Stimulated activated CD8-positive, alpha-beta memory T cell treated with anti-CD3 and anti-CD28 coated beads, Interleukin-15, amount 100 ng/mL, for 48 hours (primary cell): ENCODE data around the gene PHACTR1.

Source experiments
- DNase-seq, 2 donors: peaks; one replicate each; pipeline ENCODE4 v3.0.0-alpha.2; 2020; ENCODE audit warnings: low read depth in 2 of 2

PHACTR1 gene

DNA sequence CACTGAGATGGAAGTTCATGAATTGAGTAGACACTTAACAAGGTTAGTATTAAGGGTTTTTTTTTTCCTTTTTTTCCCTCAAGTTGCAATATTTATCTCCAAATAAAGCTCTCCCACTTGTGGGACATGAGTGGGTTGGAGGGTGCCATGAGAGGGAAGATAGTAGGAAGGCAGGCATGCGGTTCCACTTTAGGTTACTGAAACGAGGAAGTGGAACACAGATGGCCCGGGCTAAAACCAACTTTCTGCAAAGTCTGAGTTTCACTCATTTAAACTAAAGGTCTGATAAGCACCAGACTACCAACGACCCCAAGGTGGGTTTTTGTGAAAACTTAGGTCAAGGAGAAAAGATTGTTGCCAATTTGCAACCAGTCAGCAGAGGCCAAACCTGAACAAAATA, 569.6 kb downstream of the PHACTR1 start:
- no peak for DNase-seq

- DNase-seq: no peak
Measured at GRCh38 chr6:13287104-13287503, 570.5 kb downstream of the PHACTR1 start.

GRCh38 chr6:13288481-13288880, 571.9 kb downstream of the PHACTR1 start:
- DNase-seq: no peak

GRCh38 chr6:13288969-13289391, 572.4 kb downstream of the PHACTR1 start:
- DNase-seq: no peak

GRCh38 chr6:13289789-13290318, 573.3 kb downstream of the PHACTR1 start:
- DNase-seq: no peak

DNA sequence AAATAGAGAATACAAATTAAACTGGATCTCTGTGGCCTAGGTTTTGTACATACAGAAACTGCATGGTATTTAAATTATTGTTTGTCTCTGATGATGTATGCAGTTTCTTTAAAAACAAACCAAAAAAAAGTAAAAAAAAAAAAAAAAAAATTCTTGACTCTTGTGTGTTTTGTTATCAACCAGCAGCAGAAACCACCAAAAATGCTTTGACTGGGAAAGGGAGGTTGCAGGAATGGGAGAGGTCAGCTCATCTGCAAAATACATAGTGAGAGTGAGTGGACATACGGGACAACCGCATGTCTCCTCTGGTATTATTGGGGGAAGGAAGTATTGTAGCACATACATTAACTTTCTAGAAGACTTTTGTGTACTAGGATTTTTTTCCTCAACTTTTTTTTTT, 573.8 kb downstream of the PHACTR1 start:
- no peak for DNase-seq

DNA sequence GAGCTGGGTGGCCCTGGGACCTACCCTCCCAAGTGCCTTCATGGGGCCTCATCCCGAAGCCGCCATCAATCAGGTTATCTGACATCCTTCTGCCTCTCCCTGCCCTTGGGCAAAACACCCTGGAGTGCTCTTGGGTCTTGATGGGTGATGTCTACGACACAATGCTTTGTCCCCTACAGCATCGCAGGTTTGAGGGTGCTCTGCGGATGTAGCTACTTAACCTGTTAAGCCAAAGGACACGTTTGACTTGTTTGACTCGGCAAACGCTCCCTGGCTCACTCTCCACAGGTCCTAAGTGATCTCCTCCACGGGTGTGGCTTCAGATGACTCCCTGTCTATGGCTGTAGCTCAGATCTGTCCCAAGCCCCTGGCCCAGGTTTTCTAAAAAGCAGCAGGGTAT, 576.2 kb downstream of the PHACTR1 start:
- DNase-seq: no peak

DNA sequence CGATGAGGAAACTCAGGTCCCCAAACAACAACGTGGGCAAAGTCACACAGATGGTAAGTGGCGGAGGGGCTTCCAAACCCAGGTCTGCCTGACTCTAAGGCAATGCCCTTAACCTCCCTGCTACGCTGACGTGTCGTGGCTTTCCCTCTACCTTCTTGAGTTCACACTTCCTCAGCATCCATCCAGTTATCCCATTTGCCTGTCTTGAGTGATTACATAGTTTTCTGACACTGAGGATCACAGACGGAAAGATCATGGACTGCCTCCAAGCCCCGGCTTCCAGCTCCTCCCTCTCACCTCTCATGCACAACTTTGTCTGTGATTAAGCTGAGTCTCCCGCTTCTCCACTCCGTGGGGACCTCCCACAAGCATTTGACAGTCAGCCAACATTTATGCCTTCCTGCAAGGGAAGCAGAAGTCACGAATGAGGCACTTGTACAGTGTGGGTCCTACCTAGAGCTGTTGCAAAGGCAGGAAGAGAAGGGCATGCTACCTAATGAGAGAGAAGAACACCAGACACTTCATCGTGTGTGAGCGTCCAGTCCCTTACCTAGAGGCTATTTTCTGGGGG, 578.0 kb downstream of the PHACTR1 start:
- no peak for DNase-seq

DNA sequence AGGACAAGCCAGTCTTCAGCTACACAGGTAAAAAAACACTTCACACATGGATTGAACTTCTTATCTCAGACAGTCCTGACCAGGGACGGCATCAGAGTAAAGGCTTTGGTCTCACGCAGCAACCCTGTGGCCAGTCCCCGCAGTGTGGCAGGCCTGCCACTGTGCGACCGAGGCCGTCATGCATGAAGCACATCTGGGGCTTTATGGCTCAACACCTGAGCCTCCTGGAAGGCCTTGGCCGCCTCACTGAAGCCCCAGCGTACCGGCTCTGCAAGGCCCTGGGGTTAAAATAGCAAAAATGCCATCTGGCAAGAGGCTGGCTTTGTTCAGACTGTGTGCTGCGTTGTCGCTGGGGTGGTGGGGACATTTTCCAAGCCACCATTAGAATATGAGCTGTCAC, 579.0 kb downstream of the PHACTR1 start:
- DNase-seq: no peak

GRCh38 chr6:13296536-13296997, 580.0 kb downstream of the PHACTR1 start:
- DNase-seq: no peak

- no peak for DNase-seq
Measured at GRCh38 chr6:13297391-13297790, 580.8 kb downstream of the PHACTR1 start.

- DNase-seq: no peak
Measured at GRCh38 chr6:13298446-13298845, 581.9 kb downstream of the PHACTR1 start.

GRCh38 chr6:13299403-13299821, 582.8 kb downstream of the PHACTR1 start:
- no peak for DNase-seq

DNA sequence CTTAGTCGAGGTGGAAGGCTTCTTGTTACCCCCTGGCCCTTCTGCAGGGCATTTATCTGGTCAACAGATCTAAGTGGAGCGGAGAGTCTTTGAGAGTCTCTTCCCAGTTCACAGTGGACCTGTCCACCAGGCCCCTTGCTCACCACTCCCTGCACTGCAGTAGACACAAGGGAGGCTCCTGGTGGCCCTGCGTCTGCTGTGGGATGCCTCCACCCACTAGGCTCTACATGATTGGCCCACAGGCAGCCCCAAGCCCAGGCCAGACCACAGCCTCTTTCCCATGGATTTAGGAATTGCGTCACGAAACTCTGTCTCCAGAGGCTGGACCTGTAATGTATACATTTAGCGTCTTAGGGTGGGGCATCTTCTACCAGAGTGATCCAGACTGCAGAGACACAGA, 583.4 kb downstream of the PHACTR1 start:
- no peak for DNase-seq

DNA sequence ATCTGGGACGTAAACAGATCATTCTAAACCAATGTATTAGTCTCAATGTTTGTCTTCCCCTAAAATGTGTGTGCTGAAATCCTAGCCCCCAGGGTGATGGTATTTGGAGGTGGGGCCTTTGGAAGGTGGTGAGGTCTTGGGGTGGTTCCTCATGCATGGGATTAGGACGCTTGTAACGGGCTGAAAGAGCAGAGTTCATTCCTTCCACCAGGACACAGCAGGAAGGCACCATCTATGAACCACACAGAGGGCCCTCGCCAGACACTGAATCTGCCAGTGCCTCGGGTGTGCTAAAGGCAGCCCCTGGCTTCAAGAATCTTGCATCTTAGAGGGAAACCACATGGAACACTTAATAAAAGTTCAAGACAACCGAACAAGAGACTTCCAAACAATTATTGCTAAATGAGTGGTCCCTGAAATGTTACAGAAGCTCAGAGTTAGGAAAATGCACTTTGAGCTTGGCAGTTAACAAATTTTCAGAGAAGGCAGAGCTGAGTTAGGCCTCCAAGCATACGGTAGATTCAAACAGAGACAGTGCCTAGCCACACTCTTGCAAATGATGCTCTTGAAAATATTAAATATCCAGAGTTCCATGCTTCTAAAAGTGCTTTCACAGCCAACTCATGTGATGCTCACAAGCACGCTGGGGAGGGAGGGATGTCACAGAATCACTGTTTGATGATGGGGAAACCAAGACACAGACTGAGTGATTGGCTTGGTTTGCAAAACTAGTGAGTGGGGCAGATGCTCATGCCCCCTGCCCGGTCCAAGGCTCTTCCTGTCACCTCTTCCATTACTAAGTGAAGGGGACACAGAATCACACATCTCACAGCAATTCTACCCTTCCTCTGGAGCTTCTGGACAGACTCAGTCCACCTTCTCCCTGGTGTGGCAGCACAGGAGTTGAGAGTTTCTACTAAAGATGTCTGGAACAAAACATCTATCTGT, 584.4 kb downstream of the PHACTR1 start:
- no peak for DNase-seq

- no peak for DNase-seq
Measured at GRCh38 chr6:13302291-13302690, 585.7 kb downstream of the PHACTR1 start.

- peak; percentile 46 to 47 for DNase-seq
Measured at GRCh38 chr6:13302751-13303667, 586.4 kb downstream of the PHACTR1 start.

GRCh38 chr6:13303668-13304017, 587.1 kb downstream of the PHACTR1 start:
- DNase-seq: peak in 1 of 2 donors; percentile 11

GRCh38 chr6:13304101-13304500, 587.5 kb downstream of the PHACTR1 start:
- peak in 1 of 2 donors; percentile 12 for DNase-seq

DNA sequence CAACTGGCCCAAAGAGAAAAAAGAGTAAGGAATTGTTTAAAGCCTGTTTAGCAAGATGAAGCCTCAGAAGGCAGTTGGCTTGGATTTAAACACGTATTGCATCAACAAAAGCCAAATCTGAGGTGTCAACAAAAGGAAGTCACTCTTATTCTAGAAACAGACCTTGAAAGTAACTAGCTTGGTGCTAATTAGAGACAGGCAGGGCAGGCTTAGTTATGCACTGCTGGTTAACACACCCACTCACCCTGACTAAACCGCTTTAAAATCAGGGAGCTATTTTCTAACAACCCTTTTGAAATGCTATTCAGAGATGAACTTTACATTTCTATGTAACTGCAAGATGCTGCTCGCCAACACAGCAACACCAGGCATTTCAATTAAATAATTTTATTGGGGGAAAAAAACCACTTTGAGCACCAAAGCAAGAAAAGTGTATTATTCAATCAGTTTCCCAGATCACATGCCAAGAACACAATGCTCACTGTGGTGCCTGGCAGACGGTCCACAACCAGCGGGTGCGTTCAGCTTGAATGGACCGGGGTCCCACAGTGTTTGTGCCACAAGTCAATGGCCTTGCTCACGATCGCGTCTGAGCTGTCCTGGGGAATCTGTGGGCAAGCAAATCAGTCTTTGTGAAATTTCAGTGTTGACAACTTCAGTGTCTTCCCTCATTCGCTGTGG, 588.2 kb downstream of the PHACTR1 start:
- DNase-seq: no peak

DNA sequence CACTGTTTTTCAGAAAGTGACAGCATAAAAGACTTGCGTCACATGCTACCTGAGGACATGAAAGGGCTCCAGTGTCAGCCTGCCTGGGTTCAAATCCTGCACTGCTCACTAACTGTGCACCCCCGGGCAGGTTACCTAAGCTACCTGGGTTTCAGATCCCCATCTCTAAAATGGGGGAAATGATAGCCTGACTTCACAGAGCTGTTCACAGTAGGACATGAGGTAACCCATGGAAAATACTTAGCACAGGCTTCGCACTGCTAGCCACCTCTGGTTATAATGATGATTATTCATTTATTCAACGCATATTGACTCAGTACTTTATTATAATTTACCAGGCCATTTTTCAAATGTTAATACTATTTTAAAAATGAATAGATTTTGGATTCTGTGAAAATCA, 588.7 kb downstream of the PHACTR1 start:
- DNase-seq: no peak
